Measurements from ENCODE around the gene USP3. TPM values are rescaled to one million over a fixed set of nuclear protein-coding genes. Genes with fewer than 3 reads are reported as not detected.
"Not testable (repeated sequence)": the region's sequence is repeated elsewhere in the genome, so short reads cannot be mapped to it uniquely, and the experiment has no call there.

USP3 gene
- total and polyA plus RNA-seq, 2 experiments from 2014 or later, result 15.4 to 21.0 TPM

DNA sequence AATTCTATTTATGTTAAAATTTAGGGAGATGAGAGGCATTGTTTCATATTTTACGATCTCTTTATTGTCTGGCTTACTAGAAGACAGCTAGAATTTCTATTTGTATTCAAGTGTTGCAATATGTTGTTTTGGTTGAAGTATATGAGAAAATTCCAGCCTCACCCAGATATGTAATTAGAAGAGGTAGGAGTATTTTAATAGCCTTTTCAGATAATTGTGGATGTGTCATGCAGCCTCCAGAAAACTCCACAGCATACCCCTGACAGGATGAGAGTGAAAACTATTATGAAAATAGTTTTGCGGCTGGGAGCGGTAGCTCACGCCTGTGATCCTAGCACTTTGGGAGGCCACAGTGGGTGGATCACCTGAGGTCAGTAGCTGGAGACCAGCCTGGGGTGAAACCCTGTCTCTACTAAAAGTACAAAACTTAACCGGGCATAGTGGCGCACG, 21.5 kb upstream of the USP3 start:
- TF ChIP-seq EZH2 (IDR thresholded peaks at IDR 0.05; ENCODE audit: insufficient read depth, poor library complexity, severe bottlenecking) (no peak), EZH2phosphoT487 (IDR thresholded peaks at IDR 0.05; ENCODE audit: insufficient read depth, low read depth) (no peak)
- H3K9ac ChIP-seq, result no peak overlapping the region
- H3K36me3 ChIP-seq (ENCODE audit: low read depth), result no peaks in the 10 kb centered on the region
- H3K9me3 ChIP-seq (ENCODE audit: low read depth), result no peaks in the 10 kb centered on the region
- WGBS, 2 experiments (ENCODE audit: low coverage in 1 of 2, low lambda C conversion rate in 2 of 2, missing lambda C conversion rate in 2 of 2), result 81 to 82% methylated on average over 7 of the region's 7 CpGs
- no peak overlapping the region for H3K4me3 ChIP-seq
- H3K27ac ChIP-seq, result no peak overlapping the region
- H3K4me2 ChIP-seq (ENCODE audit: unreplicated experiment), result no peak overlapping the region
- no peaks in the 10 kb centered on the region for H4K20me1 ChIP-seq (ENCODE audit: insufficient read depth)
- peaks cover 25% of the 10 kb centered on the region for H3K4me1 ChIP-seq (ENCODE audit: insufficient read depth)
- H2AFZ ChIP-seq, result no peak overlapping the region
- no peaks in the 10 kb centered on the region for H3K9me2 ChIP-seq (ENCODE audit: insufficient read depth)
- H3K27me3 ChIP-seq (replicated peaks; ENCODE audit: insufficient read depth), result no peaks in the 10 kb centered on the region
- H3F3A ChIP-seq (ENCODE audit: insufficient read depth), result peaks cover 17% of the 10 kb centered on the region
- no peak for DNase-seq
- in situ Hi-C loops (cut with MboI), result no loop called here
- no peaks in the 10 kb centered on the region for H3K79me2 ChIP-seq (ENCODE audit: insufficient read depth)

DNA sequence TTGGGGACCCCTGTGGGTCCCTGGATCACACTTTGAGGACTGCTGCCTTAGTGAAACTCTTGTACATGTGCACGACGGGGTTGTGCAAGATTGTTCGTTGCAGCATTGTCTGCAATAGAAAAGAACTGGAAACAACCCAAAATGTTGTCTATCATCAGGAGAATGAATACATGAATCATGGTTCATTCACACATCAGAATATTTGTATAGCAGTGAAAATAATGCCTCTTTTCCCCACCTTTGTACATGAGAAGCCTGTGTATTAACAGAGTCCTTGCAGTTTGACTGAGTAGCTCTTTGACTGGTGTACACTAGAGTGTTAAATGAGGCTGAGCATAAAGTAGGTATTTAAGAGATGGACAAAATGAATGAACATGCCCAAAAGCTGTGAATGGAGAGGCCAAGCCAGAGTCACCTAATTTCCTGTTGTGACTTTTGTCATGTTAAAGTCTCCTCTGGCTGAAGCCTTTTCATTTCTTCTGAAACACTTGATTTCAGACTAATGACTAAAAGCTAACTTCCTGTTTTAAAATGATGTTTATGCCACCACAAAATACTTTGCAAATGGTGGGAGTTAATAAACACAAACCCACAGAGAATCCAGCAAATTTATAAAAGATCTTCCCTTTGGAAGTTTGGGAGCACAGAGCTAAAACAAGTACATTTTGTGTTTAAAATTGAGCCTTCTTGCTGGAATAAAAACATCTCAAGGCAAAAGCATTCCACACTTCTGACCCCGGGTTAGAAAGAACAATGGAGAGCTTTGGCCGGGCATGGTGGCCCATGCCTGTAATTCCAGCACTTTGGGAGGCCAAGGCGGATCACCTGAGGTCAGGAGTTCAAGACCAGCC, 20.6 kb upstream of the USP3 start:
- Histone ChIP-seq H3K27ac (no peak overlapping the region), H3K4me1 (ENCODE audit: insufficient read depth) (peaks cover 25% of the 10 kb centered on the region), H3K9ac (no peak overlapping the region), H3K27me3 (replicated peaks; ENCODE audit: insufficient read depth) (no peaks in the 10 kb centered on the region), H3K4me3 (no peak overlapping the region), H3F3A (ENCODE audit: insufficient read depth) (peaks cover 17% of the 10 kb centered on the region), H3K9me2 (ENCODE audit: insufficient read depth) (no peaks in the 10 kb centered on the region), H3K79me2 (ENCODE audit: insufficient read depth) (no peaks in the 10 kb centered on the region), H3K36me3 (ENCODE audit: low read depth) (no peaks in the 10 kb centered on the region), H3K9me3 (ENCODE audit: low read depth) (no peaks in the 10 kb centered on the region), H2AFZ (peak overlapping the region; percentile 14; the same call in 1 of the 2 replicates), H4K20me1 (ENCODE audit: insufficient read depth) (no peaks in the 10 kb centered on the region), H3K4me2 (ENCODE audit: unreplicated experiment) (no peak overlapping the region)
- DNase-seq, result no peak
- WGBS, 2 experiments (ENCODE audit: low coverage in 1 of 2, low lambda C conversion rate in 2 of 2, missing lambda C conversion rate in 2 of 2), result 65 to 71% methylated on average over 6 of the region's 6 CpGs
- in situ Hi-C loops (cut with MboI), result no loop called here
- TF ChIP-seq EZH2phosphoT487 (IDR thresholded peaks at IDR 0.05; ENCODE audit: insufficient read depth, low read depth) (no peak), EZH2 (IDR thresholded peaks at IDR 0.05; ENCODE audit: insufficient read depth, poor library complexity, severe bottlenecking) (no peak)

DNA sequence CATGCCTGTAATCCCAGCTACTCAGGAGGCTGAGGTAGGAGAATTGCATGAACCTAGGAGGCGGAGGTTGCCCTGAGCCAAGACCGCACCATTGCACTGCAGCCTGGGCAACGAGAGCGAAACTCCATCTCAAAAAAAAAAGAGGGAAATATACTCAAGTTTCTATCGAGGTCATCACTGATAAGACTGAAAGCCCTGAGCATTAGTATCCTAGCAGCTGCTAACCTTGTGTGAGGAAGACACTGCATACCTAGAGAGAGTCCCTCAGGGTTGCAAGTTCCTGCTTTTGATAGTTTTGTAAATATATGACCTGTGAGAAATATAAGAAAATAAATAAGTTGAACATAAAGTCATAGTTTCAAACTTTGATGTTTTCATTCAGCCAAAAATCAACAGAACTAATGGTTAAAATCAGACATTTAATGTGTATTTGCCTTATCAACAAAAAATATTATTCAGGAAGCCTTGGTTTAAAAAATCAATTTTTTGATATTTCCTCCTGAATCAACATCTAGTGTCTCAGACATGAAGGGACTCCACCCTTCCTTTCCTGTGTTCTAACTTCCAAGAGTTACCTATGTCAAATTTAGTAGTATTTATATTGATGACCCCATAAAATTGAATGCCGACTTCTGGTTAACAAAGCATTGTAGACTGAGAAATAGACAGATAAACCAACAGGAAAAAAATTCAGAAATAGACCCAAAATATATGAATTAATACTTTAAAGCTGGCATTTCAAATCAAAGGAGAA, 19.8 kb upstream of the USP3 start:
- no peaks in the 10 kb centered on the region for H3K27me3 ChIP-seq (replicated peaks; ENCODE audit: insufficient read depth)
- H3K4me1 ChIP-seq (ENCODE audit: insufficient read depth), result peaks cover 17% of the 10 kb centered on the region
- H3K4me3 ChIP-seq, result no peak overlapping the region
- H2AFZ ChIP-seq, result no peak overlapping the region
- H3K9ac ChIP-seq, result no peak overlapping the region
- TF ChIP-seq EZH2phosphoT487 (IDR thresholded peaks at IDR 0.05; ENCODE audit: insufficient read depth, low read depth) (no peak), EZH2 (IDR thresholded peaks at IDR 0.05; ENCODE audit: insufficient read depth, poor library complexity, severe bottlenecking) (no peak)
- 70 to 73% methylated on average over 6 of the region's 6 CpGs for WGBS, 2 experiments (ENCODE audit: low coverage in 1 of 2, low lambda C conversion rate in 2 of 2, missing lambda C conversion rate in 2 of 2)
- DNase-seq, result no peak
- H3K9me2 ChIP-seq (ENCODE audit: insufficient read depth), result no peaks in the 10 kb centered on the region
- H3K4me2 ChIP-seq (ENCODE audit: unreplicated experiment), result no peak overlapping the region
- no peaks in the 10 kb centered on the region for H3K36me3 ChIP-seq (ENCODE audit: low read depth)
- no peaks in the 10 kb centered on the region for H3K79me2 ChIP-seq (ENCODE audit: insufficient read depth)
- H4K20me1 ChIP-seq (ENCODE audit: insufficient read depth), result no peaks in the 10 kb centered on the region
- H3K27ac ChIP-seq, result no peak overlapping the region
- H3F3A ChIP-seq (ENCODE audit: insufficient read depth), result peaks cover 9% of the 10 kb centered on the region; the same call in 1 of the 2 replicates
- H3K9me3 ChIP-seq (ENCODE audit: low read depth), result no peaks in the 10 kb centered on the region
- in situ Hi-C loops (cut with MboI), result no loop called here

DNA sequence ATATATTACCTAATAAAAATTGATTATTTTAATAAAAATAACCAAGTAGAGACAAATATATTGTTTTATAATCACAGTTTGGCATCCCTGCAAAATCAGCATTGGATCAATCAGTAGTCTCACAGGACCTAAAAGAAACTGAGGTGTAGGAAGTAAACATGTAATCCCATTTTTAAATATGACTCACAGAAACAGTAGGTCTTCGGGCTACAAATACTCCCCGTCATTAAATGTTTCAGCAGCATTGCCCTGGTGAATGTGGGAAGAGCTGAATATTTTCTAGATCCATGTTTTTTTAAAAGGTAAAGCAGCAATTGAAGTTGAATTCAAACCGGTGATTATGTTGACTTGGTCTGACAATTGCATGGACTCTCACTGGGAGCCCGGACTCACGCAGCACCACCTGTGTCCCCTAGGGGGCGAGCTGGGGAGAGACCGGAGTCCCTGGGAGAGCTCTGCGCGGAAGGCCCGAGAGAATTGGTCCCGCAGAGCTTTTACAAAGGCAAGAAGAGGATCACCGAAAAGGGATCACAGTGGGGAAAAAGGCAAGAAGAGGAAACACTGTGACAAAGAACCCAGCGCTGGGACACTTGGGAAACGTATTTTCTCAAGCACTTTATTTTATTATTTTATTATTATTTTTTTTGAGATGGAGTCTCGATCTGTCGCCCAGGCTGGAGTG, 17.2 kb upstream of the USP3 start:
- H3K9ac ChIP-seq, result no peak overlapping the region
- no peak overlapping the region for H2AFZ ChIP-seq
- no peaks in the 10 kb centered on the region for H3K79me2 ChIP-seq (ENCODE audit: insufficient read depth)
- no peaks in the 10 kb centered on the region for H3K9me2 ChIP-seq (ENCODE audit: insufficient read depth)
- no peak overlapping the region for H3K4me3 ChIP-seq
- WGBS, 2 experiments (ENCODE audit: low coverage in 1 of 2, low lambda C conversion rate in 2 of 2, missing lambda C conversion rate in 2 of 2), result 22 to 23% methylated on average over 16 of the region's 16 CpGs
- H3K4me2 ChIP-seq (ENCODE audit: unreplicated experiment), result no peak overlapping the region
- H3K27me3 ChIP-seq (replicated peaks; ENCODE audit: insufficient read depth), result peaks cover 9% of the 10 kb centered on the region
- no peak overlapping the region for H3K27ac ChIP-seq
- in situ Hi-C loops (cut with MboI), result no loop called here
- no peaks in the 10 kb centered on the region for H3K36me3 ChIP-seq (ENCODE audit: low read depth)
- H3K9me3 ChIP-seq (ENCODE audit: low read depth), result no peaks in the 10 kb centered on the region
- peaks cover 6% of the 10 kb centered on the region; the same call in 1 of the 2 replicates for H3F3A ChIP-seq (ENCODE audit: insufficient read depth)
- TF ChIP-seq EZH2phosphoT487 (IDR thresholded peaks at IDR 0.05; ENCODE audit: insufficient read depth, low read depth) (no peak), EZH2 (IDR thresholded peaks at IDR 0.05; ENCODE audit: insufficient read depth, poor library complexity, severe bottlenecking) (no peak)
- H3K4me1 ChIP-seq (ENCODE audit: insufficient read depth), result peaks cover 5% of the 10 kb centered on the region; the same call in 1 of the 2 replicates
- H4K20me1 ChIP-seq (ENCODE audit: insufficient read depth), result no peaks in the 10 kb centered on the region
- DNase-seq, result peak; percentile 84

DNA sequence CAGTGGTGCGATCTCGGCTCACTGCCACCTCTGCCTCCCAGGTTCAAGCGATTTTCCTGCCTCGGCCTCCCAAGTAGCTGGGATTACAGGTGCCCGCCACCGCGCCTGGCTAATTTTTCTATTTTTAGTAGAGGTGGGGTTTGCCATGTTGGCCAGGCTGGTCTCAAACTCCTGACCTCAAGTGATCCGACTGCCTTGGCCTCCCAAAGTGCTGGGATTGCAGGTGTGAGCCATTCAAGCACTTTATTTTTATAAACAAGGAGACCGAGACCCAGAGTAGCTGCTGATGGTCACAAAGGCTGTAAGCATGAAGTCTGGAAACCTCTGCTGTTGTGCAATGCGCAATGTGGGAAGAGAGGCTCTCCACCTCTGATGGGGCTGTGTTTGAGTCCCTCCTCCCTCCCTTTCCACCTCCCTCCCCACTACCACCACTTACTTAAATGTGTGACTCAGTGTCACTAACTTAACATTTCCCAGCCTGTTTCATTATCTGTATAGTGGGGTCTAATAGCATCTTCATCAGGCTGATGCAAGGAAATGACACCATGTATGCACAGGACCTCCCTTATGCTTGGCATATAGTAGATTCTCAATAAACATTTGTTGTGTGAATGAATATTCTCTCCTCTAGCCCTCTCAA, 16.5 kb upstream of the USP3 start:
- in situ Hi-C loops (cut with MboI); H3K36me3 ChIP-seq (ENCODE audit: low read depth): not testable (repeated sequence)
- WGBS, 2 experiments (ENCODE audit: low coverage in 1 of 2, low lambda C conversion rate in 2 of 2, missing lambda C conversion rate in 2 of 2), result 82% methylated on average over 10 of the region's 10 CpGs

More for the DNA sequence above, 16.5 kb upstream of the USP3 start:
- H3K9ac ChIP-seq; H4K20me1 ChIP-seq (ENCODE audit: insufficient read depth); H3K79me2 ChIP-seq (ENCODE audit: insufficient read depth); H3K4me3 ChIP-seq; H3K4me2 ChIP-seq (ENCODE audit: unreplicated experiment); H3K27me3 ChIP-seq (replicated peaks; ENCODE audit: insufficient read depth); H3K27ac ChIP-seq; H2AFZ ChIP-seq; H3K9me3 ChIP-seq (ENCODE audit: low read depth); H3K9me2 ChIP-seq (ENCODE audit: insufficient read depth); DNase-seq: not testable (repeated sequence)
- H3F3A ChIP-seq (ENCODE audit: insufficient read depth), result peaks cover 13% of the 10 kb centered on the region
- H3K4me1 ChIP-seq (ENCODE audit: insufficient read depth), result peaks cover 12% of the 10 kb centered on the region

Measured in GM23248 (cell line).